ENCODE measurements around the gene ZNF280D.

ZNF280D gene

GRCh38 chr15:56741541-56741940 lies 8.2 kb upstream of the ZNF280D start:
- TF ChIP-seq, protein P1, sequence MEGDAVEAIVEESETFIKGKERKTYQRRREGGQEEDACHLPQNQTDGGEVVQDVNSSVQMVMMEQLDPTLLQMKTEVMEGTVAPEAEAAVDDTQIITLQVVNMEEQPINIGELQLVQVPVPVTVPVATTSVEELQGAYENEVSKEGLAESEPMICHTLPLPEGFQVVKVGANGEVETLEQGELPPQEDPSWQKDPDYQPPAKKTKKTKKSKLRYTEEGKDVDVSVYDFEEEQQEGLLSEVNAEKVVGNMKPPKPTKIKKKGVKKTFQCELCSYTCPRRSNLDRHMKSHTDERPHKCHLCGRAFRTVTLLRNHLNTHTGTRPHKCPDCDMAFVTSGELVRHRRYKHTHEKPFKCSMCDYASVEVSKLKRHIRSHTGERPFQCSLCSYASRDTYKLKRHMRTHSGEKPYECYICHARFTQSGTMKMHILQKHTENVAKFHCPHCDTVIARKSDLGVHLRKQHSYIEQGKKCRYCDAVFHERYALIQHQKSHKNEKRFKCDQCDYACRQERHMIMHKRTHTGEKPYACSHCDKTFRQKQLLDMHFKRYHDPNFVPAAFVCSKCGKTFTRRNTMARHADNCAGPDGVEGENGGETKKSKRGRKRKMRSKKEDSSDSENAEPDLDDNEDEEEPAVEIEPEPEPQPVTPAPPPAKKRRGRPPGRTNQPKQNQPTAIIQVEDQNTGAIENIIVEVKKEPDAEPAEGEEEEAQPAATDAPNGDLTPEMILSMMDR (IDR thresholded peaks at IDR 0.05; ENCODE audit: low read depth, low read length): no peak
- no peak overlapping the region for H3K4me3 ChIP-seq (ENCODE audit: low read depth, low read length)
- no peak overlapping the region for H3K27ac ChIP-seq
- H3K9me3 ChIP-seq (ENCODE audit: severe bottlenecking): no peaks in the 10 kb centered on the region
- no peaks in the 10 kb centered on the region for H3K27me3 ChIP-seq (ENCODE audit: insufficient read depth, low read depth, severe bottlenecking)
- H3K36me3 ChIP-seq: no peaks in the 10 kb centered on the region
- no peak for DNase-seq

DNA sequence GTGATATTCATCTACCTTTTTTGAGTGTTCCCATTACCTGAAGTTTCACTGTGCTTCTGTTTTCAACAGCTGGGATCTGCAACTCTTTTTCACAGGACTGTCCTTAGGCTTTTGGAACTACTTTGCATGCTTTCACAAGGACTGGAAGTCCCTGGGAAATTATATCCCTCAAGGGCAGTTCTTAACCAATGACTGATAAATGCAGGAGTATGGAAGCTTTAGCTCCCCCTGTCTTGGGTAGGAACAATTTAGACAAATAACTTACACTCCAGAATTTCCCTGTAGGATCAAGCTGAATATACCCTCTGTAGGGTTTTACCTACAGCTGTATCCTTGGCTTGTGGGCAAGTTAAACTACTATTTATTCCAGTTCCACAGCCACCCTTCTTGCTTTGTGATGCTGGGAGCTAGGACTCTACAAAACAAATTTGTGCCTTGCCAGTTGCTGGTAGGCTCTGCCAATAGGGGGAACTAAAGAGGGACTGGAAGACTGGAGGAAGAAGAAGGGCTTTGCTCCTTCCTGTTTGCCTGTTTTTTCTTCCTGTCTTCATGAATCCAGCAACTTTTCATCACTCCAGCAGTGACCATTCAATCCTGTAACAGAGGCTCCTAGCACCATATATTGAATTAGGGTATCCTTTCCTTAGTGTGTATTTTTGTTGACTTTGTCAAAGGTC lies 6.8 kb upstream of the ZNF280D start:
- H3K27ac ChIP-seq: no peak overlapping the region
- no peak overlapping the region for H3K4me3 ChIP-seq (ENCODE audit: low read depth, low read length)
- TF ChIP-seq, protein P1 (IDR thresholded peaks at IDR 0.05; ENCODE audit: low read depth, low read length): peak; percentile 45
- no peaks in the 10 kb centered on the region for H3K27me3 ChIP-seq (ENCODE audit: insufficient read depth, low read depth, severe bottlenecking)
- DNase-seq: no peak
- no peaks in the 10 kb centered on the region for H3K36me3 ChIP-seq
- no peaks in the 10 kb centered on the region for H3K9me3 ChIP-seq (ENCODE audit: severe bottlenecking)

GRCh38 chr15:56739474-56739873 lies 6.2 kb upstream of the ZNF280D start:
- H3K27me3 ChIP-seq (ENCODE audit: insufficient read depth, low read depth, severe bottlenecking): no peaks in the 10 kb centered on the region
- DNase-seq: no peak
- no peak overlapping the region for H3K27ac ChIP-seq
- no peaks in the 10 kb centered on the region for H3K36me3 ChIP-seq
- TF ChIP-seq, protein P1 (IDR thresholded peaks at IDR 0.05; ENCODE audit: low read depth, low read length): no peak
- no peak overlapping the region for H3K4me3 ChIP-seq (ENCODE audit: low read depth, low read length)
- H3K9me3 ChIP-seq (ENCODE audit: severe bottlenecking): no peaks in the 10 kb centered on the region

GRCh38 chr15:56737791-56738190 lies 4.5 kb upstream of the ZNF280D start:
- TF ChIP-seq, protein P1 (IDR thresholded peaks at IDR 0.05; ENCODE audit: low read depth, low read length): no peak
- H3K27ac ChIP-seq: no peak overlapping the region
- no peak for DNase-seq
- H3K4me3 ChIP-seq (ENCODE audit: low read depth, low read length): no peak overlapping the region
- H3K36me3 ChIP-seq: no peaks in the 10 kb centered on the region; the same call in 1 of the 2 replicates
- H3K9me3 ChIP-seq (ENCODE audit: severe bottlenecking): peaks cover 6% of the 10 kb centered on the region
- H3K27me3 ChIP-seq (ENCODE audit: insufficient read depth, low read depth, severe bottlenecking): no peaks in the 10 kb centered on the region

GRCh38 chr15:56736881-56737707 lies 3.8 kb upstream of the ZNF280D start:
- H3K36me3 ChIP-seq: no peaks in the 10 kb centered on the region; the same call in 1 of the 2 replicates
- peaks cover 6% of the 10 kb centered on the region for H3K9me3 ChIP-seq (ENCODE audit: severe bottlenecking)
- no peaks in the 10 kb centered on the region for H3K27me3 ChIP-seq (ENCODE audit: insufficient read depth, low read depth, severe bottlenecking)
- H3K27ac ChIP-seq: no peak overlapping the region
- TF ChIP-seq, protein P1 (IDR thresholded peaks at IDR 0.05; ENCODE audit: low read depth, low read length): no peak
- no peak overlapping the region for H3K4me3 ChIP-seq (ENCODE audit: low read depth, low read length)
- DNase-seq: no peak

Measured in WERI-Rb-1 (cell line).